Aorta (tissue), 5 donors: ENCODE results near the gene MANSC1. TPM values are rescaled to one million over a fixed set of nuclear protein-coding genes. Genes with fewer than 3 reads are reported as not detected.

Source experiments
- ATAC-seq: fragments of 200-7000 bp; cut with Tn5 transposase; one replicate; pipeline ENCODE4 v1.9.1; 2022; ENCODE audit warnings: moderate library complexity; ENCODE audit not compliant: low FRiP score
- DNase-seq, 2 donors: peaks; one replicate each; pipeline ENCODE4 v3.0.0-alpha.2; 2020
- H3K27ac ChIP-seq, 2 donors: one replicate each; pipeline ENCODE4 v1.5.1; 2013; ENCODE audit warnings: low read length in 2 of 2, mild to moderate bottlenecking in 2 of 2, moderate library complexity in 2 of 2, control low read depth in 1 of 2, inconsistent platforms in 1 of 2, low read depth in 1 of 2
- H3K27me3 ChIP-seq, 2 donors: one replicate each; pipeline ENCODE4 v1.6.1; 2013; ENCODE audit warnings: control low read depth in 1 of 2, low read length in 1 of 2, mild to moderate bottlenecking in 1 of 2, moderate library complexity in 1 of 2; ENCODE audit not compliant: insufficient read depth in 2 of 2, control insufficient read depth in 1 of 2
- H3K36me3 ChIP-seq, 2 donors: one replicate each; pipeline ENCODE4 v1.6.1; 2013; ENCODE audit warnings: control low read depth in 1 of 2, low read length in 1 of 2, mild to moderate bottlenecking in 1 of 2; ENCODE audit not compliant: insufficient read depth in 2 of 2, control insufficient read depth in 1 of 2
- H3K4me1 ChIP-seq, 2 donors: one replicate each; pipeline ENCODE4 v1.6.1; 2013; ENCODE audit warnings: low read length in 2 of 2, control low read depth in 1 of 2, mild to moderate bottlenecking in 1 of 2, moderate library complexity in 1 of 2; ENCODE audit not compliant: insufficient read depth in 2 of 2, control insufficient read depth in 1 of 2
- H3K4me3 ChIP-seq, 2 donors: one replicate each; pipeline ENCODE4 v1.5.1; 2013; ENCODE audit warnings: low read length in 2 of 2, control low read depth in 1 of 2, mild to moderate bottlenecking in 1 of 2
- H3K9me3 ChIP-seq: one replicate; pipeline ENCODE4 v1.6.1; 2013; ENCODE audit warnings: mild to moderate bottlenecking, low read length; ENCODE audit not compliant: control insufficient read depth
- WGBS, 2 donors: extraction: QIAGEN DNeasy Blood & Tissue Kit; methylation state at CpG; one replicate each; pipeline ENCODE4 v1.1.7; 2013; 5-methylcytosine and 5-hydroxymethylcytosine counted together
- intact Hi-C, 2 donors: fragments of 100-400 bp; cut with DNase I; formaldehyde crosslinking; loops; one replicate each; pipeline versions ENCODE4 v1.14.2 to v1.15.0; 2022
- long read RNA-seq, 2 donors: library from polyadenylated mRNA; unstranded; transcript quantifications; one replicate each; pipeline ENCODE4 v2.0.0, GENCODE V29; 2020 to 2021
- polyA plus RNA-seq, 2 donors: library from polyadenylated mRNA; stranded (reverse); fragments of 200-250 nt; gene quantifications; one replicate each; pipeline ENCODE4 v1.2.3, GENCODE V29; 2013
- total RNA-seq, 2 donors: library from RNA; stranded (reverse); fragmentation: NEBNext Ultra II Directional; extraction: Animal tissue kit (Norgen Biotek cat#: 25700); gene quantifications; one replicate each; pipeline ENCODE4 v1.2.1, GENCODE V29; 2021
- donor health status: healthy with polysubstance abuse.
- donor health status: Bipolar disorder and iron deficiency.
- donor health status: DM: no; HTN: no; CAD: no.
- donor health status: DM: no; HTN: no; CAD: no.
- donor health status: DM: yes; HTN: yes; CAD: no.

The MANSC1 gene
- total RNA-seq (10 to 100 TPM; 37.3 to 38.1 TPM), polyA plus RNA-seq (10 to 100 TPM; 18.8 to 33.6 TPM)
- long read RNA-seq, donor 1, full-length matches to known transcripts = 50 of 57 reads
- long read RNA-seq, donor 1, partial matches to known transcripts = 4 of 57 reads
- long read RNA-seq, donor 1, other reads (novel, unspliced or antisense) = 3 of 57 reads
- long read RNA-seq, donor 2, full-length matches to known transcripts = 6 of 10 reads
- long read RNA-seq, donor 2, partial matches to known transcripts = 1 of 10 reads
- long read RNA-seq, donor 2, other reads (novel, unspliced or antisense) = 3 of 10 reads

DNA sequence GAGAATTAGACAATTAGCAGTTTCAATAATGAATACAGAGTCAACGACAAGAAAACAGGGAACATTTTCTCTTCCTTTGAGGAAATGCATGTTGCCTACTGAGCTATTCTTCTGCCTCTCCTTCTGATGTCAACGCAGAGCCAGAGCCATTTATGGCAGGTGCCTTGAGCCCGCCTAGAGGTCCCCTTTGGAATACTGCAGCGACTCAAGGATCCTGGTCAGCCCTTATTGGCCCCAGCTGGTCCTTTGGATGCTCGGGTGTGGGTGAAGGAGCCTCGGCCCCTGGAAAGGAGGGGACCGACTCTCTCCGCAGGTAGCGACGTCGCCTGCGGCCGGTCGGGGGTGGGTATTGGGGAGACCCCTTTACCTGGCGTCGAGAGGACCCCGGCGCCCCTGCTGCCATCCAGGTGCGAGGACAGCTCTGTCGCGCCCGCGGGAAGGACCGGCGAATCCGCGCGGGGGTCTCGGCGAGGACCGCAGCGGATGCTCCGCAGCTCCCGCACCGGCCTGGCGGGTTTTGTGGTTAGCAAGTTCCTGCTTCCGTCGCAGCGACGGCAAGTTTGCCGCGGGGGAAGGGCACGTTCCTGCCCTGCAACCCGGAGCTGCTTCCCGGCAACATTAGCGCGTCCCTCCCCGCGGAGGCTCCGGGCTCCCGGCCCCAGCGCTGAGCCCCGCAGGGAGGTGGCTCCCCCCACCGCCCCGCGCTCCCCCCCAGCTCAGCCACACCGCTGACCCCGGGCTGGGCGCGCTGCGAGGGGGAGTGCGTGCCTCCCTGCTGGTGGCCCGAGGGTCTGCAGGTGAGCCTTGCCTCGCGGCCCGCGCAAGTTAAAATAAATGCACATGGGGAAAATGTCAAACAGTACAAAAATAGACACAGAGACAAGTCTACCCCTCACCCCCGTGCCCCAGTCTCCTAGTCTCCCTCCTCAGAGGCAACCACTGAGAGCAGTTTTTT is at the start of gene MANSC1:
TSS of gene MANSC1 (minus strand) at position 532 of the 955 bp plus-strand sequence. CDS start 6,928 bp downstream, outside the sequence.
- intact Hi-C loops = no loop called here
- H3K9me3 ChIP-seq = no peaks in the 10 kb centered on the region
- peak; percentile 83 to 91 for DNase-seq
- no peaks in the 10 kb centered on the region for H3K4me1 ChIP-seq
- H3K27ac ChIP-seq = peak within 1 kb of the TSS; percentile 9 to 57
- 0 to 1% methylated on average over 60 to 68 of the region's 68 CpGs for WGBS, 2 donors
- no peaks in the 10 kb centered on the region for H3K36me3 ChIP-seq
- peak; percentile 91 for ATAC-seq
- H3K27me3 ChIP-seq = no peaks in the 10 kb centered on the region
- peak within 1 kb of the TSS; percentile 57 to 65 for H3K4me3 ChIP-seq

DNA sequence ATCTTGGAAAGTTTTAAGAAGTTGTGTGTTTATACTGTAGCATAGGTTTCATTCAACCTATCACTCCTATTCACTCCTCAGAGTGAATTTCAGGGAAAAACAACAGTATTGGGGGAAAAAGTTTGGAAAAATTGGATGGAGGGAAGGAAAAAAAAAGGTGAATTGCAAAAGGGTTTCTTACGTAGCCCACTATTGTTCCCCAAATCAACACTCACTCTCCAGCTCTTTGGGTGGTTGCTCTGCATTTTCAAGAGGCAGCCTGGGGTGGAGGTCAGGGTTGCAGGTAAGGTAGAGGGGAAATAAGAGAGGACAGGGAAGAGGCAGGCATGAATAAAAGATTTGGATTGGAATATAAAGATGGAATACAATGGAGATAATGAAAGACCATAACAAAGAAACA is 49.1 kb upstream of the MANSC1 start:
- H3K4me1 ChIP-seq = peaks cover 5 to 7% of the 10 kb centered on the region in 2 donors
- DNase-seq (no peak), ATAC-seq (no peak)
- no peaks in the 10 kb centered on the region for H3K36me3 ChIP-seq
- intact Hi-C loops = loop anchor here (2.0 to 5.0 kb wide), 2 partner anchors 43 to 44 kb away; no protein-coding TSS in a partner anchor
- peak overlapping the region in 1 of 2 donors; percentile 22 for H3K27ac ChIP-seq
- H3K27me3 ChIP-seq = no peaks in the 10 kb centered on the region
- WGBS, 2 donors = 86 to 97% methylated on average over 1 of the region's 1 CpG
- no peaks in the 10 kb centered on the region for H3K9me3 ChIP-seq
- H3K4me3 ChIP-seq = no peak overlapping the region

DNA sequence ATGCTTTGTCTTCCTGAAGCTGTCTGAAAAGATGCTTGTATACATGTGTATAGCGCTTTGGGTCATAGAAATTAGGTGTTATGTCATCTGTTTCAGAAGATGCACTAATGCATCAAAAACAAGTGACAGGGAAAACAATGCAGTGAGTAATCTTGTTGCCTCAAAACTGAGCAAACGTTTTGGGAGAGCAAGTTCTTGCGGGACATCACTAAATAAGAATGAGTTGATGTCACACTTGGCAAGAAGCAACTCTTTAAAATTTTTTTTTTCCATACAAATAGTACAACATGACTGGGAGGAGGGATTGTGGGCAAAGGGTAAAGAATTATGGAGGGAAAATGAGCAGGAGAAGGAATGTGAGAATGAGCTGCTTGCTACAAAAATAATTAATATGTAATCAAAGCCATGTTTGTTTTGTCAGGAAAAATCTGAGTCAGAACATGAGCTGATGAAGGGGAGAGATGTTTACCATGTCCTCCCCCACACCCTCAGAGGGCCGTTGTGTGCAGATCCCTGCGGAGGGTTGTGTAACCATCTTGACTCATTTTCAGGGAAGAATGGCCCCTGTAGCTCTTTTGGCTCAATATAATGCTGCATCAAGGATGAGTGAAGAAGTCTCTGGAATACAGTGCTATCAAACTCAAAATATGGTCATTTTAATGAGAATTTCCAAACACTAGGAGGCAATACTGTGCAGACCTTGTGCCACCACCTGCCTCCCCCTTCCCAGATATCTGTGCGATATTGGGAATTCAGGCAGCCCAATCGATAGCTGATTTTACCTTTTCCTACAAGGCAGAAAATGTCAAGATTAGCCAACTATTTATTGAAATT is 48.2 kb upstream of the MANSC1 start:
- DNase-seq (peak in 1 of 2 donors; percentile 71), ATAC-seq (peak; percentile 94)
- H3K27me3 ChIP-seq = no peaks in the 10 kb centered on the region
- WGBS, 2 donors = 31 to 34% methylated on average over 7 of the region's 7 CpGs
- H3K36me3 ChIP-seq = no peaks in the 10 kb centered on the region
- H3K4me1 ChIP-seq = peaks cover 5 to 9% of the 10 kb centered on the region in 2 donors
- H3K27ac ChIP-seq = peak overlapping the region; percentile 13 to 22
- intact Hi-C loops = loop anchor here (2.0 to 5.0 kb wide), 2 partner anchors 44 to 45 kb away; no protein-coding TSS in a partner anchor
- no peaks in the 10 kb centered on the region for H3K9me3 ChIP-seq
- H3K4me3 ChIP-seq = no peak overlapping the region

DNA sequence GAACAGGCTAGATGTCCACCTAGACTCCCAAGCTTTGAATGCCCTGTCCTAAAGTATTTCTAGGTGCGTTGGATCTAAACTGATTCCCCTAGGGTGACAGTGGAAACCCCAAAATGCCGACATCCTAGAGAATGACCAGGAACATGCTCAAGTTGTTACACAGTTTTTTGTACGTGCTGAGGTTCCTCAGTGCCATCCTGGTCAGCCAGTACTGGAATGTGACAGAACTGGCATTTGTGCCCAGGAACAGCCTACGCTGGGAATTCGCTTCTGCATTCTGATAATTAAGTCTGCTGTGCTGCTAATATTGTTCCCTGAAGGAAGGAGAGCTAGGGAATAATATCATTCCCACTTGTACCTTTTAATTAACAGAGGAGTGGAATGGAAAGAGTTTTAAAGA is 47.1 kb upstream of the MANSC1 start:
- H3K9me3 ChIP-seq = no peaks in the 10 kb centered on the region
- no peak overlapping the region for H3K4me3 ChIP-seq
- ATAC-seq (no peak), DNase-seq (no peak)
- H3K36me3 ChIP-seq = no peaks in the 10 kb centered on the region
- intact Hi-C loops = loop anchor here in 1 of 2 donors (5.0 kb wide), 1 partner anchor 45 kb away; no protein-coding TSS in a partner anchor
- WGBS, 2 donors = 36 to 42% methylated on average over 5 of the region's 5 CpGs
- H3K27me3 ChIP-seq = no peaks in the 10 kb centered on the region
- H3K4me1 ChIP-seq = peaks cover 5 to 9% of the 10 kb centered on the region in 2 donors
- peak overlapping the region; percentile 57 to 89 for H3K27ac ChIP-seq

DNA sequence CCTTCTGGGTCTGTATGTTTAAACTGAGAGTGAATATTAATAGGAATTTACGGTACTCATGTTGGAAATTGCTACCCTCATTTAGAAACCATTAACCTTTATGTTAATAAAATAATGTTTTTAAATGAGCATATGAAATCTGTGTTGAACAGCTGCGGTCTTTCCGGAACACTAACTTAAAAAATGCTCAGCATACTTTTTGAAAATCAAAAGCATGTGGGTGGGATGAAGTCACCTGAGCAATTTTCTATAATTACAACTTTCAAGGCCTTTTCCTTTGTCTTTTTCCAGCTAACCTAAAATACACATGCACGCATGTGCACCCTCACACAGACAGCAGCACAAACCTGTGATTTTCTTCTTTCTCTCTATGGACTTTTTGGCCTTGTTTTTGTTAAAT is 46.7 kb upstream of the MANSC1 start:
- H3K27me3 ChIP-seq = no peaks in the 10 kb centered on the region
- ATAC-seq (no peak), DNase-seq (no peak)
- intact Hi-C loops = loop anchor here in 1 of 2 donors (5.0 kb wide), 1 partner anchor 46 kb away; no protein-coding TSS in a partner anchor
- no peaks in the 10 kb centered on the region for H3K36me3 ChIP-seq
- no peak overlapping the region for H3K4me3 ChIP-seq
- H3K27ac ChIP-seq = peak overlapping the region in 1 of 2 donors; percentile 89
- peaks cover 5 to 9% of the 10 kb centered on the region in 2 donors for H3K4me1 ChIP-seq
- 76 to 78% methylated on average over 4 of the region's 4 CpGs for WGBS, 2 donors
- H3K9me3 ChIP-seq = no peaks in the 10 kb centered on the region

DNA sequence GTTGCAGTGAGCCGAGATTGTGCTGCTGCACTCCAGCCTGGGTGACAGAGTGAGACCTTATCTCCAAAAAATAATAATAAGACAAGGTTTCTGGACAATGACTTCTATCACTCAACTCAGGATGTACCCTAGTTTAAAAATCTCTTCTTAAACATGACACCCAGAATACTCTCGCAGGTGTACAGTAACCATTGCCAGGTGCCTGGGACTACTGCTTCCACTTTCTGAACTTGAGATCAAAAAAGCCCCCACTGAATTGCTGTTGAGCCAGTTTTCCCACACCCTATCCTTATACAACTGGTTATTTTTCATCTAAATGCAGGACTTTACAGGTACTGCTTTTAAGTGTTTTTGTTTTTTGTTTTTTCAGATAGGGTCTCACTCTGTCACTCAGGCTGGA is 43.1 kb upstream of the MANSC1 start:
- H3K27me3 ChIP-seq = no peaks in the 10 kb centered on the region
- no peaks in the 10 kb centered on the region for H3K36me3 ChIP-seq
- DNase-seq (no peak), ATAC-seq (no peak)
- no peak overlapping the region for H3K27ac ChIP-seq
- intact Hi-C loops = no loop called here
- peaks cover 3 to 11% of the 10 kb centered on the region in 2 donors for H3K4me1 ChIP-seq
- no peak overlapping the region for H3K4me3 ChIP-seq
- WGBS, 2 donors = 95 to 97% methylated on average over 2 of the region's 2 CpGs
- H3K9me3 ChIP-seq = no peaks in the 10 kb centered on the region

DNA sequence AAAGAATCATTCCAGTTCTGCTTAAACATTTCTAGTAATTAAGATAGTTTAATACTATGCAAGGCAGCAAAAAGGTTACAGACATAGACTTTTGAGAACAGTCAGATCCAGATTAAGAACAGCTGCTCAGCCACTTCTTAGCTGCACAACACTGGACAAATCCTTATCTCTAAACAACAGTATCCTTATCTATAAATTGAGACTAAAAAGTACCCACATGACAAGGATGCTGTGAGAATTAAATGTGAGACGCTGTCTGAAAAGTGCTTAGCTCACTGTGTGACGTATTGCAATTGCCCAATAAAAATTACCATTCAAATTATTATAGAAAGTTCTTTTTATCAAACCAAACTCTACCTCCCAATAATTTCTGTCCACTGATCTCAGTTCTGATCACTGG is 42.4 kb upstream of the MANSC1 start:
- H3K36me3 ChIP-seq = no peaks in the 10 kb centered on the region
- no peak for DNase-seq
- no peaks in the 10 kb centered on the region for H3K27me3 ChIP-seq
- no peaks in the 10 kb centered on the region for H3K9me3 ChIP-seq
- WGBS, 2 donors = 37 to 41% methylated on average over 2 of the region's 2 CpGs
- ATAC-seq = no peak
- H3K4me3 ChIP-seq = no peak overlapping the region
- intact Hi-C loops = no loop called here
- no peak overlapping the region for H3K27ac ChIP-seq
- H3K4me1 ChIP-seq = peaks cover 5 to 14% of the 10 kb centered on the region in 2 donors

DNA sequence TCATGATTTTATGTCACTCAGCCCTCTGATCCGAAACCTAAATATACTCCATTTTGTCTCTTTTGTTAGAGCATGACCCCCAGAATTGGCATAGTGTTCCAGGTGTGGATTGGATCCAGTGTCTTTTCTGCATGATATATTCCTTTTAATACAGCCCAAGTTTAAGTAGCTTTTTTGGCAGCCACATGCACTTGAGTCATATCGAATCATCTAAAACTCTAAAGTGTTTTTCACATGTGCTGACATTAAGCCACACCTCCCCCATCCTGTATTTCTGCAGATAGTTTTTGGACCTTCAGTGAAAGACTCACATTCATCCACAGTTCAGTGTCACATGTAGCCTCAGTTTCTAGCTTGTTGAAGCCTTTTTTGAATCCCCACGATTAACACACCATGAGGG is 37.5 kb upstream of the MANSC1 start:
- no peak for DNase-seq
- intact Hi-C loops = no loop called here
- Histone ChIP-seq H3K9me3 (no peaks in the 10 kb centered on the region), H3K27ac (no peak overlapping the region), H3K36me3 (no peaks in the 10 kb centered on the region), H3K4me1 (peaks cover 6% of the 10 kb centered on the region in 2 donors), H3K4me3 (no peak overlapping the region), H3K27me3 (no peaks in the 10 kb centered on the region)
- ATAC-seq = no peak
- WGBS, 2 donors = 60% methylated on average over 3 of the region's 3 CpGs
